NCI-H82 (cell line): ENCODE measurements around the gene NPB.

Experiments used
- DNase-seq: peaks from one replicate; lab custom pipeline; 2025; lab: John Stamatoyannopoulos, UW

NPB gene

DNA sequence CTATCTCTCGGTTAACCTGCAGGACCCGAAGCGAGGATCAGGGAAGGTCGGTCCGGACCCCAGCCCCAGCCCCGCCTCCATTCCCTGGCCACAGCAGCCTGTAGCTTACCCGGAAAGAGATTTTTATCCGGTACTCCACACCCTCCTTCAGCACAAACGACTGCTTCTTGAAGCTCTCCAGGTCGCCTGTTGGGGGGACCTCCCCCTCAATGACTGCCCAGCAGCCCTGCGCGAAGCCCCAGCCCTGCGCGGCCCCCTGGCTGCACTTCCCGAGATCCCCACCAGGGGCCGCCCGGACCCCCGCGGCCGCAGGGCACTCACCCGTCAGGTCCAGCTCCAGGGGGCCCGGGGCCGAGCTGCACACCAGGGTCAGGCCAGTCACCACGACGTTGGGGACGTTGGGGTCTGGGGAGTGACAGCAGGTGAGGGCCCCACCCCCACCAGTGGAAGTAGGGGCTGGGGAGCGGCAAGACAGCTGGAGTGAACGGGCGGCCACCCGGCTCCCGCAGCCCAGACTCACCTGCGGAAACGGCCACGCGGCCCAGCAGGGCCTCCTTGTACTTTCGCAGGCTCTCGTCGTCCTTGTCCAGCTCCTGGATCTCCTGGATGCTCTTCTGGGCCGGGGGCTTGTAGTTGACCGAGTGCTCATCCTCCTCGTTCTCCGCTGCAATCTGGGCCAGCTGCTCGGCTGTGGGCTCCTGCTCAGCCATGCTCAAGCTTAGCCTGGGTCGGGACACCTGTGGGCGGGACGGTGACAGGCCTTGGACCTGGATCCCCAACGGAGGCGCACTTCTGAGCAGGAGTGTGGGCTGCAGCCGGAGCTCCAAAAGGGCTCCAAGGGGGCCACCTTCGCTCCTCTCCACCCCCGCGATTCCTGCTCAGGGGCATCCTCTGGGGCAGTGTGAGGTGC is 32.6 kb upstream of the NPB start:
- peak; percentile 75 for DNase-seq

DNA sequence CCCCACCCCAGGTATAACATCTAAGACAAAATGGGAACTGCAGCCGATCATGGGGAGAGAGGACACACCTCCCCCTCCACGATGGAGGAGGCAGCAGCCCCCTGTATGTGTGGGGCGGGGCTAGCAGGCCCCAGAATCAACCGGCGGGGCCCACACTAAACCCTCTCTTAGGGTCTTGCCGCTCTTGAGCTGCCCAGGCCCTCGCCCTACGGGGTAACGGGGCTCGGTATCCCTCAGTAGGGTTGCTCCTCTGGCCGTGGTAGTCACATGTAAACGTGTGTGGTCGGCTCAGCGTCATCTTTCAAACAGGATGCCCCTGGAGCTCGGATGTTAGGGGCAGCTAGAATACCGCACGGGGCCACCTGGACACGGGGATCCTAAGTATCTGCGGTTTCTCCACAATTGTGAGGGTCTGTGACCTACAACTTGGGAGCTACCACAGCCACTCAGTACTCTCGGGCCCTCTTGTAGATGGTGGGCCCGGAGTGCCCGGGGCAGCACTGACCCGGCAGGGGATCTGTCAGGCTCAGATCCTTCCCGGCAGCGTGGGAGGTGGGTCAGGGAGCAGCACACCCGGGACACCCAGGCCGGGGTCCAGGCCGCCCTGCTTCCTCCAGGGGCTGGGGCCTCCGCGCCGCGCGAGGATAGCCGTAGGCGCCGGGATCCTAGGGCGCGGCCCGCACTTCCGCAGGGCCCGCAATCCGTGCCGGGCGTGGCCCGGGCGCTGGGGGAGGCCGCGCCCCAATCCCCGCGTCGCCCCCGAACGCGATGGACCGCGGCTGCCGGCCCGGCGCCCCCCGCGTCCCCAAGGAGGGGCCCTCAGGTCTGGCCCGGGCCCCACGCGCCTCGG is 31.7 kb upstream of the NPB start:
- peak; percentile 75 for DNase-seq

DNA sequence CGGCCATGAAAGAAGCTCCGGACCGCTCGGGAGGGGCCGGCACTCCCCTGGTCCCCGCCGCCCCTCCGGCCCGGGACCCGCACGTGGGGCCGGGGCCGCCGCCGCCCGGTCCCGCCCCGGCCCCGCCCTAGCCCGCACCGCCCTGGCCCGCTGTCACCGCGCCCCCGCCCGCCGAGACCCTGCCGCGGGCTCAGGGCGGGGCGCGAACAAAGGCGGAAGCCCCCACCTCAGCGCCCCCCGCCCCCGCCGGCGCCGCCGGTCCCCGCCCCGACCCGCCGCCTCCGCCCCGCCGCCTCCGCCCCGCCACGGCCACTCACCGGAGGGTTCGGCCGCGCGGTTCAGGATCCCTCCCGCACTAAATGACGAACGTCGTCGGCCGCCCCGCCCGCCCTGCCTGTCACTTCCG is 31.1 kb upstream of the NPB start, which contains the start of gene ARHGDIA:
Gene ARHGDIA, minus strand, starts transcription at position 357 of the 406 bp plus-strand sequence. CDS start 1,407 bp downstream, outside the sequence.
- no peak for DNase-seq

DNA sequence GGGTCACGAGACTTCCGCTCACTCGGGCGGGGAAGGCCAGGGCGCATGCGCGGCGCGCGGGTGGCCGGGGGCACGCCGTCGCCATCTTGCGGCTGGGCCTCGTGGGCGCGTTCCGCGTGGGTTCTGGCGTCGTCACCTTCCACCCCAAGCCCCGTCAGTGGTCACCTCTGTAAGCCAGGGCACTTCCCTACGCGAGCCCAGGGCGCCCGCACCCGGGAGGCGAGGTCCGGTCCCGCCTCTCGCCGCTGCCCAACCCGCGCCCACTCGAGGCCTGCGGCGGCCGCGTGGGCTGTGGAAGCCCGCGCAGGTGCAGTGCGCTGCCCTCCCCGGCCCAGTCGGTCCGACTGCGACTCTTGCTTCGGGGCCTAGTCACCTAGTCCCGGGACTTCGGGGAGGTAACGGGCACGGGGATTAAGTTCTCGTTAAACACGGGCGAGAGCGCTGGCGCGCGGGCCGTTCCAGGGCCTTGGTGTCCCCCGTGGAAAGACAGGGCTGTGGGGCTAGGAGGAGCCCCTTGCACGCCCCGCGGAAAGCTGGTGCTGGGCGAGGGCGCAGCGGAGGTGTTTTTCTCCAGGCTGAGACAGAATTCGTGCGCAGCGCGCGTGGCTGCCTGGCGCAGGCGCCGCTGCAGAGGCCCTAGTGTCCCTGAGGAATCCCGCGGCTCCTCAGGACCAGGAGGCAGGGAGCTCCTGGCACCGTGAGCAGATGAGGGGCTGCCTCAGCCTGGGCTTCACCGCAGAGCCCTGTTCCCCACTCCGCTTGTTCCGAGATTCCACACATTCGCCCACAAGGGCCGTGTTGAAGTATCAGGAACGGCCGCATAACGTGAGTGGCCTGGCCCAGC is 30.4 kb upstream of the NPB start:
- peak; percentile 93 for DNase-seq

DNA sequence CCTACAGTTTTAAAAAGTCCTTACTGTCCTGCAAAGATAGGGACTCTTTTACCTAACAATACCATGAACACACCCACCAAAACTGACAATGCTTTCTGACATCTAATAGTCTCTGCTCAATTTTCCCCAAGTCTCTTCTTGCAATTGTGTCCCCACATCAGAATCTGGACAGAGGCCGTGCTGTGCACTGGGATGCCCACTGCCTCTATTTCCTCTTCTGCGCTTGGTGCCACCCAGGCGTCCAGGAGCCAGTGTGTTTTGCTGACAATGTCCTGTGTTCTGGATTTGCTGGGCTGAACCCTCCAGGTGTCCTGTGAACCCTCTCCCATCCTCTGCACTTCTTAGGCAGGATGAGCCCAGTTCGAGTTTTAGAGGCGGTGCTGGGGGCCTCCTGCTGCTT is 24.5 kb upstream of the NPB start:
- no peak for DNase-seq

DNA sequence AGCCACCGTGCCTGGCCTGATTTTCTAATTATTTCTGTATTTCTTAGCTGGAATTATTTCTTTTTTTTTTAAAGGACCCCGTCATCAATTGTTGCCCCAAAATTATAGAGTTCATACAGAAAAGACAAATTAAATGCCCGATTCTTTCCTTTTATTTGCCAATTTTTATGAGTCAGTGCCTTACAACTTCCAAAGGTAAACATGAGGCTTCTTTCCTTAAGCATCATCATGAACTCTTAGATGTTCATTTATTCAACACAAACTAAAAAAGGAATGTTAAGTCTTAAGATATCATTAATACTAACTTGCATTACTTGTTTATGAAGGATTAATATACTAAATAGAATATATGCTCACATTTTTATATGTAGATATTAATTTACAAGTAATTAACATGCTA is 23.7 kb upstream of the NPB start:
- DNase-seq = no peak

DNA sequence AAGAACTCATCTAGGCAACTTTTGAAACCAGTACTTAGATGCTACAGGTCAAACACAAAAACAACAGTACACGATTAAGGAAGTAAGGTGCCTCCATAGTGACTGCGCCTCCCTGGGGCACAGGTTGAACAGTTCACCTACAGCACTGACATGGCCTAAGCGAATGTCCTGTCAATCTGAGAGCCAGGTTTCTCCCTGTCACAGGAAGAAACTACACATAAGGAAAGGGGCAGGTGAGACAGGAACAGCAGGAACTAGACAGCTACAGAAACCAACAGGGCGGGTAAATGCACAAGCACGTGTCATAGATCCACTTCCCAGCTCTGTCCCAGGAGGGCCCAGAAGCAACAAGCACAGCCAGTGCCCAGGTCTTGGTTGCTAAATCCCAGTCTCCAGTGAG is 22.9 kb upstream of the NPB start:
- no peak for DNase-seq

DNA sequence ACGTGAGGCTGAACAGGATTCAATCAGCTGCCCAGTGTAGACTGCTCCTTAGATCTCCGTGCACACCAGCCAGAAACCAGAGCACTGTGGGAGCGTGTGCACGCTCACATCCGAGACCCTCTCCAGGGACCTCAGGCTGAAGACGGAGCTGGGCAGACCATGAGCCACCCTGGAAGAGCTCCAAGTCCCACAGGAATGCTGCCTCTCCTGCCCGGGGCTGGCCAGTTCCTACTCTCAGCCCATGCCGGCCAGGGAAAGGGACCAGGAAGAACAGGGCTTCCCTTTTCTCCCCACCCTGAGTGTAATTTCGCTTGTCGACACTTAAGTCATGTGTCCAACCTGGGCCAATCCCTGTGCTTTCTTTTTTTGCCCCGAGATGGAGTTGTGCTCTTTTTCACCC is 17.5 kb upstream of the NPB start:
- no peak for DNase-seq

DNA sequence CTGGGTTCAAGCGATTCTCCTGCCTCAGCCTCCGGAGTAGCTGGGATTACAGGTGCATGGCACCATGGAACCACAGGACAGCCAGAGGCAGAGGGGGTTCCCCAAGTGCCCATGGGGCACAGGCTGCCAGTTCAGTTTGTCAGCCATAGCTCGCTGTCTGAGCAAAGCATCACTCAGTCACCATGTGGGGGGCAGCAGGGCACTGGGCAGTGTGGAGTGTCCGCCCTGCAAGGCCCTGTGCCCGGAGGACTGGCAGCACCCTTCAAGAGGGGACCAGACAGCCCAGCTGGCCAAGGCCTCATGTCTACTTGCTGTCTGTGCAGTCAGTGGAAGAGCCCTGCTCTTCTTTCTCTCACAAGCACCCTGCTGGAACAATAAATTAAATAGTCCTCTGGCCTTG is 17.1 kb upstream of the NPB start:
- no peak for DNase-seq

DNA sequence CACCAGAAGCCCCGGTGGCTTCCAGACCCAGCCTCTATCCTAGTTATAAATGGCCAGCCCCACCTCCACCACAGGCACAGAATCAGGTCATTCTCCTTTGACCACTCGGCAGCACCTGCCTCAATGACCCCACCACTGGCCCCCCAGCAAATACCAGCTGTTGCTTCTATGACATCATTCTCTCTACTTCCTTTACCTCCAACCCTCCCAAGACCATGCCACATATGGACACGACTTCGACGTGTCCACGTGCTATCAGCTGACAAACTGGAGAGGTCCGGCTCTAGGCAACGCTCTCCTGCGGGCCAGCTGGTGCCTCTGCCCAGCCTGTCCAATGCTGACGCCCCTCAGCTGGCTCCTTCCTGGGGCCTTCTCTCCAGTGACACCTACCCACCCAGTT is 16.6 kb upstream of the NPB start:
- DNase-seq = no peak

DNA sequence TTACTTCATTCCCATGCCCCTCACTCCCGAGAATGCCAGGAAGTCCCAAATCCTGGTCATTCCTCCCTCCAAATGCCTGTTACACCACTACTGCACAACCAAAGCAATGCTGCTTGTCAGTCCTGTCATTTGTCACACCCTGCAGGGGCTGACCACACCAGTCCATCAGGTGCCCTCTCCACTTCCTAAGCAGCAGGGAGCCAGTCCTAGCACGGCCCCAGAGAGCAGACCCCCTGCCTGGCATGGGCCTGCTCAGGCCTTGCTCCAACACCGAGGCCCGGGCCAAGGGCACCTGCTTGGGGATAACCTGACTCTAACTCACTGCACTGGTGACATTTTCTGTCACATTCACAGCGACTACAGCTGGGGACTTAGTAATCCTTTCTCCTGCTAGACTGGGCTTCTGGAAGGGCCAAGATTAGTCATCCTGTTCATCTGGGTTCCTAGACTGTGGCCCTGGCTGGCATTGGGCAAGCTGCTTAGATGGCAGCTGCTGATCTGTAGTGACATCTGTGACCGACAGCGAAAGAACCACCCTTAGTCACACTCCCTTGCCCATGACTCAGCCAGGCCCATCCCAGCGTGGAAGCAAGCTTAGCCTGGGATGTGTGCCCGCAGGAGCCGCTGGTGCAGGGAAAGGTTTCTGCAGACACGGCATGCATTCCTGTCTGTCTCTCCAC is 16.0 kb upstream of the NPB start:
- DNase-seq = no peak

DNA sequence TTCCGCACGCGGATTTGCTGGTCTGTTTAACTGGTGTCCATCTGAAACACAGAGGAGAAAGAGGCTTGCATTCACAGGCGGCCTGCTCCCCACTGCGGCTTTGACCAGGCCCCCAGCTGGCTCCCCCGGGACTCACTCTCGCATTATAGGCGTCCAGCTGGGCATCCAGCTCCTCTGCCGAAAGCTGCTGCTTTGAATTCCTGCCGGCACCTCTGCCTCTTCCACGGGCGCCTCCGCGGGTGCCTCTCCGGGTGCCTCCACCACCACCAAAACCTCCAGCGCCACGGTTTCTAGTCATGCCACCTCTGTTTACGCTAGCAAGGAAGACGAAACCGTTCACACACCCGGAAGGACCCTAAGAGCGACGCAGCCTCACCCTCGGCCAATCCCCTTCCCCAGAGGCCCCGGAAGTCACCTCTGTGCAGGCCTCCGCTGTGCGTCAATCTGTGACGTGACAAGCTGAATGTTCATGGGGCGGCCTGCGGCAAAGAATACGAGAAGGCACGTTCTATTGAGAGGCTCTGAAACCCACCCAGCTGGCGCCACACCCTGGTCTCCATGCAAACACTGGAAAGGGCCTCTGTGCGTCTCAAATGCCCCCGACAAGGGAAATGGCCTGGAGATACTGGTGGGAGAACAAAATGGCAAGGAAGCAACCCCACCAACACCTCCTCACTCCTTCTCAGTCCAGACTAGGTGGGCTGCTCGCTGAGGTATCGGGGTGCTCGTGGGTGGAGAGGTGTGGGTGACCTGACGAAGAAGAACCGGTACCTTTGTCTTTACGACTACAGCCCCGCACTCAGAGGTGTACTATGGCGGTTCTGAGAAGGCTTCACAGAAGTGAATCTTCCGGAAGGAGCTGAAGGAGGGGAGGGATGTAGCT is 13.7 kb upstream of the NPB start:
- no peak for DNase-seq

DNA sequence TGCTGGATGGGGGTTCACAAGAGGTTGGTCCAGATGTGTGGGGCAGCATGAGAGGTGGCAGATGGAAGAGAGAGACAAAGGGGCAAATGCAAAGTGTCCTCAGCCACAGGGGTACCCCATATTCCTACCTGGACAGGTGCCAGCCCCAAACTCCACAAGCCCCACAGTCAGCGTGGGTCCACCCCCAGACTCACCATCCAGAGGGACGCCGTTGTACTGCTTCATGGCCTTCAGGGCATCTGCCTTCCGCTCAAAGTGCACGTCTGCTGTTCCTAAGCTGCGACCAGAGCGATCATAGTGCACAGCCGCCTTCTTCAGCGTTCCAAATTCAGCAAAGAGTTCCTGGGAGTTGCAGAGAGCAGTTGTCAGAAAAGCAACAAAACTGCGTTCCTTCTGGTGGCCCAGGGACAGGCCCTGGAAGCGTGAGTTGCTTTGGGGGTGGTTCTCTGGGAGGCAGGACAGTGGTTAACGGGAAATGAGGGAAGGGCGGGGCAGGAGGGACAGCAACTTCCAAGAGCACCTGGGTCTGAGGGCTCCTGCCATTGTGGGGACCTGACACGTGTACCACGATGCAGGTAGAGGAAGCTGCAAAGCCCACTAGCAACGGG is 12.9 kb upstream of the NPB start:
- DNase-seq = no peak

DNA sequence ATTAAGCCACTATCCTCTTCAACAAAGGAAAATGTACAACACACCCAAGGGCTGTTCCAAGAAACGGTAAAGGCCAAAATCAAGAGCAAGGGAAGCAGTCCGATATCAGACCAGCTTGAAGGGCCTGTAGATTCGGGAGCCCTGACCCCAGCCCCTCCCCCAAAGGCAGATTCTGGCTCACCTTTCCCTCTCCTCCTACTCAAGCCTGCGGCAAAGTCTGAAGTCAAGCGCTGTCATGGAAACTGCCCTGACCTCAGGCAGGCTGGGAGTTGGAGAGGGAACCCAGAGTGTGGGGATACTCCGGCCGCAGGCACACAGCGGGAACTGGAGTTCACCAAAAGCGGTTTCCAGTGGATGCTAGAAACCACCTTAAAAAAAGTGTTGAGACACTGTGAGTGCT is 12.4 kb upstream of the NPB start:
- DNase-seq = no peak

DNA sequence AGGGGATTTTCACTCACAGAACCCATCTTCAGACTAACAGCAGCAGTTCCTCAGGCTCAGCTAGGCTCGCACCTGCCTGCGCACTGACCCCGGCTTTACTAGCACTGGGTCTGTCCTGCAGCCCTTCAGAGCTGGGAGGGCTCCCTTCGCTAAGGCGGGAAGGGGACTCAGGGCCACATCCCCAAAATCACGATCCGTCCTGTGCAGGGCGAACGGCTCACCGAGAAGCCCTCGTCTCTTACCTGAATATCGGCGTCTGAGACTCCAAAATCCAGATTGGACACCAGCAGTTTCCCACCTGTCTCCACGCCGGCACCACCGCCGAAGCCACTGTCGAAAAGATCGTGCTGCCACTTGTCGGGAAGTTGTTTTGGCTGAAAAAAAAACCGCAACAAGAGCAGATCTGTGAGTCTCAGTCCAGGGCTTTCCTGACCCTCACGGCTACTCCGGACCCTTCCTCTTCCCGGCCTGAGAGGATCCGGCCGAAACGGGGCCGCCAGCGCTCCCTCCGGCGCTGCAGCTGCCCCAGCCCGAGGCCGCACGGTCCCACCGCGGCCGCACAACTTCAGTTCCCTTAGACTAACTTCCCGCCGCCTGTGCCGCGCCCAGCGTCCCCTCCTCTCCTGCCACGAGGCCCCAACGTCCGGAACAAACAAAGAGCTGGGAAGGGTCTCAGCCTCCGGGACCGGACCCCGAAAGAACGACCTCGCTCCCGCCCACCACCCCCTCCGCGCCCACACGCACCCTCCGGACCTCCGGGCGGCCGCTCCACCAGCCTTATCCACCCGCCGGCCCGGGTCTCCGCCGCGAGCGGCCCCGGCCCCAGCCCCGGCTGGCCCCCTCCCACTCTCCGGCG is 11.4 kb upstream of the NPB start:
- DNase-seq = peak; percentile 35

DNA sequence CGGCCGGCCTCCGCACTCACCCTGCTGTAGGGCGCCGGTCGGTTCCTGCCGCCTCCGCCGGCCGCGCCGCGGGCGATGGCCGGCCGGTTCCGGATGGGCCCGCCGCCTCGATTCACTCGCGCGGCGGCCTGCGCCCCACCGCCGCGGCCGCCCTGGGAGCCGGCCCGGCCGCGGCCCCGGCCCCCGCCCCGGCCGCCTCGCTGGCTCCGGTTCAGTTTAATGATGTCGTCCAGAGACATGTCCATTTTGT is 10.8 kb upstream of the NPB start:
- DNase-seq = no peak

DNA sequence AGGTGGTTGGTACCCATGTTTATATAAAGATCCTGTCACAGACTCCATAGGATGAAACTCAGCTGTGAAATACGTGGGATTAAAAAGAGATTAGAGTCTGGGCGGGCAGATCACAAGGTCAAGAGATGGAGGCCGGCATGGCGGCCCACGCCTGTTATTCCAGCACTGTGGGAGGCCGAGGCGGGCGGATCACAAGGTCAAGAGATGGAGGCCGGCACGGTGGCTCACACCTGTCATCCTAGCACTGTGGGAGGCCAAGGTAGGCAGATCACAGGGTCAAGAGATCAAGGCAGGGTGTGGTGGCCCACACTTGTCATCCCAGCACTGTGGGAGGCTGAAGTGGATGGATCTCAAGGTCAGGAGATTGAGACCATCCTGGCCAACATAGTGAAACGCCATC is 6.6 kb upstream of the NPB start:
- DNase-seq = no peak

DNA sequence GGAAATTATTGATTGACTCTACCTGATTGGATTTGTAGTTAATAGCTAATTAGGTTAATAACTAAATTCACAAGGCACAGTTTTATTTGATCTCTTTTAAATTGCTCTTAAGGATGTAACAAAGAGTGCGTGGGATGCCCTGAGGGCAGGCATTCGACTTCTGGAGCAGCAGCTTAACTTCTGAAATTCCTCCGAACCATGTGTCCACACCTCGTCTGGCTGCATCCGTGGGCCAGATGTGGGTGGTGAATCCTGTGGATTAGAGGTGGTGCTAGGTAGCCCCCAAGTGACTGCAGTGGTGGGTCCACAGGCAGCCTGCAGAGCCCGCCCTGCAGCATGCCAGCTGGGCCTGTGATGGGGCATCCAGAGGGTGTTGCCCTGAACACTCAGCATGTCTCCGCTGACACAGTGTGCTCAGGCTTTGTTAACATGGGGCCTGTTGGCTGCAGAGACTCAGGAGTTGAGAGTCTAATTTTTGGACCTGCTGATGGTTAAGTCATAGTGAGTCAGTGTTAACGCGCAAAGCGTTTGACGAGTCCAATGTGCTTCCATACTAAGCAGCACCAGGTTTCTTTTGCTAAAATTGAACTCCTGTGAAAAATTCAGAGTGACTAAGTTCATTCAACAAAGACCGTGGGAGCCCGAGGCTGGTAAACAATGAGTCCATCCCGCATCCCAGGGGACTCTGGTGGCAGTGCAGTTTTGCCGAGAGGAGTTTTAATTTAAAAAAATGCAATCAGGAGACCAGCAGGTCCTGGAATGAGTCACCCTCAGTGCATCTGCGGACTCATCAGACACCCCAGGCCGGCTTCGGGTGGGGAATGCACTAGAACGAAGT is 3.8 kb upstream of the NPB start:
- no peak for DNase-seq

DNA sequence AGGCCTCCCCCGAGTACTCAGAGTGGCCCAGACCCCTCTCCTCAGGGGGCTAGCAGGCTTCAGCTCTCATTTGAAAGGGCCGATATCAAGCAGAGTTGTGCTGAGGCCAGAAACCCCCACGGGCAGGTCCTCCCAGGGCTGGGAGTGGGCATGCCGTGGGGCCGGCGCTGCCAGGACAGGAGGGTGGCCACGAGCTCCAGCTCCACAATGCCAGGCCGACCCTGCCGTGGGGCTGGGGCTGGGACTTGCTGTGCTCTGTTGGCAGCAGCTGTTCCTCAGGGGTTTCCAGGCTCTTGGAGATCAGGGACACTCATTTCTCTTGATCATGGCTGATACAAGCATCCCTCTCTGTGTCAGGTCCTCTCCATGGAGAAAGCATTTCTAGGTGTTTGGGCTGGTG is 3.2 kb upstream of the NPB start:
- no peak for DNase-seq
